ENCODE measurements around the gene TTLL11.

Gene TTLL11

GRCh38 chr9:121788686-121789366, 304.3 kb downstream of the TTLL11 start:
- no peak for TF ChIP-seq CTCF (IDR thresholded peaks at IDR 0.05; ENCODE audit: low read depth, low read length, missing control alignments)
- no peak for DNase-seq (ENCODE audit: low read depth)
- no peak overlapping the region for H3K4me3 ChIP-seq (ENCODE audit: low read depth, low read length)

- no peak for TF ChIP-seq CTCF (IDR thresholded peaks at IDR 0.05; ENCODE audit: low read depth, low read length, missing control alignments)
- no peak for DNase-seq (ENCODE audit: low read depth)
- H3K4me3 ChIP-seq (ENCODE audit: low read depth, low read length), result no peak overlapping the region
Observed at GRCh38 chr9:121786998-121787422, 306.1 kb downstream of the TTLL11 start.

GRCh38 chr9:121786543-121786948, 306.6 kb downstream of the TTLL11 start:
- H3K4me3 ChIP-seq (ENCODE audit: low read depth, low read length), result no peak overlapping the region
- no peak for TF ChIP-seq CTCF (IDR thresholded peaks at IDR 0.05; ENCODE audit: low read depth, low read length, missing control alignments)
- DNase-seq (ENCODE audit: low read depth), result no peak

- TF ChIP-seq CTCF (IDR thresholded peaks at IDR 0.05; ENCODE audit: low read depth, low read length, missing control alignments), result no peak
- no peak for DNase-seq (ENCODE audit: low read depth)
- no peak overlapping the region for H3K4me3 ChIP-seq (ENCODE audit: low read depth, low read length)
Observed at GRCh38 chr9:121785673-121786542, 307.2 kb downstream of the TTLL11 start.

GRCh38 chr9:121784731-121785411, 308.2 kb downstream of the TTLL11 start:
- TF ChIP-seq CTCF (IDR thresholded peaks at IDR 0.05; ENCODE audit: low read depth, low read length, missing control alignments), result no peak
- H3K4me3 ChIP-seq (ENCODE audit: low read depth, low read length), result no peak overlapping the region
- no peak for DNase-seq (ENCODE audit: low read depth)

GRCh38 chr9:121783521-121784507, 309.3 kb downstream of the TTLL11 start:
- H3K4me3 ChIP-seq (ENCODE audit: low read depth, low read length), result no peak overlapping the region
- TF ChIP-seq CTCF (IDR thresholded peaks at IDR 0.05; ENCODE audit: low read depth, low read length, missing control alignments), result no peak
- no peak for DNase-seq (ENCODE audit: low read depth)

Data from GM12864 (cell line).